H1 (cell line): ENCODE data around the gene ASTN2.

Source experiments
- CBX8 ChIP-seq: fragments of 300-800, 300-1000 bp; sonication (generic); IDR thresholded peaks from 2 replicates; pipeline ENCODE4 v1.7.1; 2016; ENCODE audit warnings: low read depth, low read length, borderline replicate concordance
- CHD2 ChIP-seq: IDR thresholded peaks from 2 replicates; pipeline ENCODE4 v1.6.1; 2012; ENCODE audit warnings: low read length, improper control_type of control experiment
- TF ChIP-seq, protein P1 (sequence below), 3 experiments: IDR thresholded peaks; 1 replicate in 2 of 3; 2 replicates in 1 of 3; pipeline versions ENCODE4 v1.5.1 to v1.6.1; 2011; ENCODE audit warnings: low read length in 3 of 3, mild to moderate bottlenecking in 3 of 3, inconsistent platforms in 2 of 3, low read depth in 1 of 3, moderate library complexity in 1 of 3; ENCODE audit not compliant: insufficient read depth in 1 of 3; ENCODE audit errors: control extremely low read depth in 1 of 3

GRCh38 chr9:117098331-117098730 is 316.5 kb downstream of the ASTN2 start:
- TF ChIP-seq, protein P1, sequence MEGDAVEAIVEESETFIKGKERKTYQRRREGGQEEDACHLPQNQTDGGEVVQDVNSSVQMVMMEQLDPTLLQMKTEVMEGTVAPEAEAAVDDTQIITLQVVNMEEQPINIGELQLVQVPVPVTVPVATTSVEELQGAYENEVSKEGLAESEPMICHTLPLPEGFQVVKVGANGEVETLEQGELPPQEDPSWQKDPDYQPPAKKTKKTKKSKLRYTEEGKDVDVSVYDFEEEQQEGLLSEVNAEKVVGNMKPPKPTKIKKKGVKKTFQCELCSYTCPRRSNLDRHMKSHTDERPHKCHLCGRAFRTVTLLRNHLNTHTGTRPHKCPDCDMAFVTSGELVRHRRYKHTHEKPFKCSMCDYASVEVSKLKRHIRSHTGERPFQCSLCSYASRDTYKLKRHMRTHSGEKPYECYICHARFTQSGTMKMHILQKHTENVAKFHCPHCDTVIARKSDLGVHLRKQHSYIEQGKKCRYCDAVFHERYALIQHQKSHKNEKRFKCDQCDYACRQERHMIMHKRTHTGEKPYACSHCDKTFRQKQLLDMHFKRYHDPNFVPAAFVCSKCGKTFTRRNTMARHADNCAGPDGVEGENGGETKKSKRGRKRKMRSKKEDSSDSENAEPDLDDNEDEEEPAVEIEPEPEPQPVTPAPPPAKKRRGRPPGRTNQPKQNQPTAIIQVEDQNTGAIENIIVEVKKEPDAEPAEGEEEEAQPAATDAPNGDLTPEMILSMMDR (IDR thresholded peaks at IDR 0.05; ENCODE audit: control extremely low read depth in 1 of 3, insufficient read depth in 1 of 3, low read depth in 1 of 3, low read length in 3 of 3) = no peak
- TF ChIP-seq CHD2 (no peak), CBX8 (no peak)
